ENCODE results near the gene ABCA3.

DNA sequence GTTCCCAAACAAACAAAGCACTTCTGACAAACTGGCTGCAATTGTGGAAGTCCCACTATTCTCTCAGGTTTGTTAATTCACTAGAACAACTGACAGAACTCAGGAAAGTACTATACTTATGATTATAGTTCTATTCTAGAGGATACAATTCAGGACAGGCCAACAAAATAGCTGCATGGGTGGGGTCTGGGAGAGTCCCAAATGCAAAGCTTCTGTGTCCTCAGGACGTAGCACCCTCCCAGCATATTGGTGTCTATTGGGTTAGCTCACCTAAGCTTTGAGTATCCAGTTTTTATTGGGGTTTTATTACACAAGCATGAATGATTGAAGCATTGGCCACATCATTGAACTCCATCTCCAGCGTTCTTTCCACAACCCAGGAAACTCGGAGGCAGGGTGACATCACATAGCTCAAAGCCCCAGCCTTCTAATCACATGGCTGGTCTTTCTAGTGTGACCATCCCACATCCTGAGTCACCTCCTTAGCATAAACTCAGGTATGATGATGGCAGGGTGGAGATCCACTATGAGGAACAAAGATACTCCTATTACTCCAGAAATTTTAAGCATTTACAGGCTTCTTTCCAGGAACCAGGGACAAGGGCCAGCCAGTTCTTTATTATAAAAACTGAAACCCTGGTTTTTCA lies 44.8 kb upstream of the ABCA3 start:
- no peak for TF ChIP-seq CTCF (conservative IDR thresholded peaks at IDR 0.05; ENCODE audit: low read depth in 2 of 2)
- TF ChIP-seq EZH2phosphoT487 (IDR thresholded peaks at IDR 0.05; ENCODE audit: unreplicated experiment) = no peak
- no peak for TF ChIP-seq POLR2AphosphoS5 (IDR thresholded peaks at IDR 0.05; ENCODE audit: low read depth)
- TF ChIP-seq EZH2 (IDR thresholded peaks at IDR 0.05; ENCODE audit: low read depth, unreplicated experiment) = no peak
- no peak for TF ChIP-seq REST (IDR thresholded peaks at IDR 0.05; ENCODE audit: unreplicated experiment)
- no peak for TF ChIP-seq ZNF331 (CRISPR knock-in tag; IDR thresholded peaks at IDR 0.05; ENCODE audit: low read depth)
